Measurements from ENCODE around the gene CSAG1. TPM values are rescaled to one million over a fixed set of nuclear protein-coding genes. Genes with fewer than 3 reads are reported as not detected.
"Not testable (repeated sequence)": the region's sequence is repeated elsewhere in the genome, so short reads cannot be mapped to it uniquely, and the experiment has no call there.

CSAG1 gene
- total and polyA plus RNA-seq, 2 donors (not counting 1 experiment from before 2014, with no cell fraction given): not detected

DNA sequence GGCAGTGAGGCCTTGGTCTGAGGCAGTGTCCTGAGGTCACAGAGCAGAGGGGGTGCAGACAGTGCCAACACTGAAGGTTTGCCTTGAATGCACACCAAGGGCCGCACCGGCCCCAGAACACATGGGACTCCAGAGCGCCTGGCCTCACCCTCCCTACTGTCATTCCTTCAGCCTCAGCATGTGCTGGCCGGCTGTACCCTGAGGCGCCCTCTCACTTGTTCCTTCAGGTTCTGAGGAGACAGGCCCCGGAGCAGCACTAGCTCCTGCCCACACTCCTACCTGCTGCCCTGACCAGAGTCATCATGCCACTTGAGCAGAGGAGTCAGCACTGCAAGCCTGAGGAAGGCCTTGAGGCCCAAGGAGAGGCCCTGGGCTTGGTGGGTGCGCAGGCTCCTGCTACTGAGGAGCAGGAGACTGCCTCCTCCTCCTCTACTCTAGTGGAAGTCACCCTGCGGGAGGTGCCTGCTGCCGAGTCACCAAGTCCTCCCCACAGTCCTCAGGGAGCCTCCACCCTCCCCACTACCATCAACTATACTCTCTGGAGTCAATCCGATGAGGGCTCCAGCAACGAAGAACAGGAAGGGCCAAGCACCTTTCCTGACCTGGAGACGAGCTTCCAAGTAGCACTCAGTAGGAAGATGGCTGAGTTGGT, 2.5 kb upstream of the CSAG1 start:
- Histone ChIP-seq H3K4me2 (replicated peaks; ENCODE audit: low read depth, low read length, poor library complexity, severe bottlenecking) (no peak overlapping the region), H3K9ac (ENCODE audit: low read length) (no peak overlapping the region), H3K9me3 (ENCODE audit: control extremely low read depth in 1 of 3, control insufficient read depth in 2 of 3, insufficient read depth in 1 of 3, low read length in 2 of 3) (no peaks in the 10 kb centered on the region), H3K4me3 (ENCODE audit: control extremely low read depth in 1 of 5, extremely low read depth in 1 of 5, insufficient read depth in 1 of 5, low read depth in 2 of 5, low read length in 4 of 5) (no peak overlapping the region), H2AFZ (ENCODE audit: insufficient read depth, low read depth, low read length, poor library complexity, severe bottlenecking) (no peak overlapping the region), H3K36me3 (replicated peaks in 1 of 2; ENCODE audit: control extremely low read depth in 1 of 2, control insufficient read depth in 1 of 2, extremely low read depth in 1 of 2, insufficient read depth in 2 of 2, low read length in 1 of 2) (no peaks in the 10 kb centered on the region), H3K27me3 (replicated peaks in 1 of 4; ENCODE audit: control extremely low read depth in 1 of 4, control insufficient read depth in 3 of 4, insufficient read depth in 4 of 4, low read length in 3 of 4) (no peaks in the 10 kb centered on the region), H3K79me2 (ENCODE audit: control insufficient read depth, insufficient read depth, low read length) (no peaks in the 10 kb centered on the region), H3K4me1 (ENCODE audit: control insufficient read depth in 2 of 2, insufficient read depth in 2 of 2, low read length in 2 of 2) (no peaks in the 10 kb centered on the region), H4K20me1 (ENCODE audit: control insufficient read depth, insufficient read depth, low read length, poor library complexity, severe bottlenecking) (no peaks in the 10 kb centered on the region), H3K27ac (ENCODE audit: low read length in 2 of 2) (no peak overlapping the region)
- H3K9me3 Mint-ChIP-seq (ENCODE audit: insufficient read depth): no peaks in the 10 kb centered on the region
- 86% methylated on average over 4 of the region's 12 CpGs for WGBS (ENCODE audit: insufficient coverage)
- no peak overlapping the region for H3K27ac Mint-ChIP-seq
- ChIA-PET POLR2A (no interaction called here), CTCF (no interaction called here)
- intact Hi-C loops (cut with micrococcal nuclease): no loop called here
- H3K4me1 Mint-ChIP-seq: no peaks in the 10 kb centered on the region
- ATAC-seq (ENCODE audit: low read depth): no peak
- H3K4me3 Mint-ChIP-seq: no peak overlapping the region
- H3K27me3 Mint-ChIP-seq: no peaks in the 10 kb centered on the region
- TF ChIP-seq CTCF (IDR thresholded peaks at IDR 0.05) (no peak), EZH2 (IDR thresholded peaks at IDR 0.05; ENCODE audit: borderline replicate concordance, insufficient read depth, low read depth, low read length, poor library complexity, severe bottlenecking) (no peak)
- DNase-seq: no peak

DNA sequence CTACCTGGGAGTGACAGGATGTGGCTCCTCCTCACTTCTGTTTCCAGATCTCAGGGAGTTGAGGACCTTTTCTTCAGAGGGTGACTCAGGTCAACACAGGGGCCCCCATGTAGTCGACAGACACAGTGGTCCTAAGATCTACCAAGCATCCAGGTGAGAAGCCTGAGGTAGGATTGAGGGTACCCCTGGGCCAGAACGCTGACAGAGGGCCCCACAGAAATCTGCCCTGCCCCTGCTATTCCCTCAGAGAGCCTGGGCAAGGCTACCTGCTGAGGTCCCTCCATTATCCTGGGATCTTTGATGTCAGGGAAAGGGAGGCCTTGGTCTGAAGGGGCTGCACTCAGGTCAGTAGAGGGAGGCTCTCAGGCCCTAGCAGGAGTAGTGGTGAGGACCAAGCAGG, 1.6 kb upstream of the CSAG1 start:
- no peaks in the 10 kb centered on the region for H3K4me1 ChIP-seq (ENCODE audit: control insufficient read depth in 2 of 2, insufficient read depth in 2 of 2, low read length in 2 of 2)
- H3K27ac ChIP-seq (ENCODE audit: low read length in 2 of 2): no peak overlapping the region
- no peaks in the 10 kb centered on the region for H3K36me3 ChIP-seq (replicated peaks in 1 of 2; ENCODE audit: control extremely low read depth in 1 of 2, control insufficient read depth in 1 of 2, extremely low read depth in 1 of 2, insufficient read depth in 2 of 2, low read length in 1 of 2)
- Mint-ChIP-seq H3K27me3 (no peaks in the 10 kb centered on the region), H3K4me3 (no peak overlapping the region), H3K4me1 (no peaks in the 10 kb centered on the region), H3K27ac (no peak overlapping the region), H3K9me3 (ENCODE audit: insufficient read depth) (no peaks in the 10 kb centered on the region)
- no peaks in the 10 kb centered on the region for H3K79me2 ChIP-seq (ENCODE audit: control insufficient read depth, insufficient read depth, low read length)
- no peak overlapping the region for H3K9ac ChIP-seq (ENCODE audit: low read length)
- WGBS (ENCODE audit: insufficient coverage): no CpG with 5 or more reads among the region's 2 CpGs
- H3K4me3 ChIP-seq (ENCODE audit: control extremely low read depth in 1 of 5, extremely low read depth in 1 of 5, insufficient read depth in 1 of 5, low read depth in 2 of 5, low read length in 4 of 5): no peak overlapping the region
- no peak overlapping the region for H2AFZ ChIP-seq (ENCODE audit: insufficient read depth, low read depth, low read length, poor library complexity, severe bottlenecking)
- ChIA-PET CTCF (no interaction called here), POLR2A (no interaction called here)
- no peak overlapping the region for H3K4me2 ChIP-seq (replicated peaks; ENCODE audit: low read depth, low read length, poor library complexity, severe bottlenecking)
- H3K27me3 ChIP-seq (replicated peaks in 1 of 4; ENCODE audit: control extremely low read depth in 1 of 4, control insufficient read depth in 3 of 4, insufficient read depth in 4 of 4, low read length in 3 of 4): no peaks in the 10 kb centered on the region
- intact Hi-C loops (cut with micrococcal nuclease): no loop called here
- TF ChIP-seq EZH2 (IDR thresholded peaks at IDR 0.05; ENCODE audit: borderline replicate concordance, insufficient read depth, low read depth, low read length, poor library complexity, severe bottlenecking) (no peak), CTCF (IDR thresholded peaks at IDR 0.05) (no peak)
- no peak for ATAC-seq (ENCODE audit: low read depth)
- H3K9me3 ChIP-seq (ENCODE audit: control extremely low read depth in 1 of 3, control insufficient read depth in 2 of 3, insufficient read depth in 1 of 3, low read length in 2 of 3): no peaks in the 10 kb centered on the region
- no peak for DNase-seq
- H4K20me1 ChIP-seq (ENCODE audit: control insufficient read depth, insufficient read depth, low read length, poor library complexity, severe bottlenecking): no peaks in the 10 kb centered on the region

- H3K9ac ChIP-seq (ENCODE audit: low read length); H3K4me3 ChIP-seq (ENCODE audit: control extremely low read depth in 1 of 5, extremely low read depth in 1 of 5, insufficient read depth in 1 of 5, low read depth in 2 of 5, low read length in 4 of 5); H3K27me3 ChIP-seq (replicated peaks in 1 of 4; ENCODE audit: control extremely low read depth in 1 of 4, control insufficient read depth in 3 of 4, insufficient read depth in 4 of 4, low read length in 3 of 4); H3K36me3 ChIP-seq (replicated peaks in 1 of 2; ENCODE audit: control extremely low read depth in 1 of 2, control insufficient read depth in 1 of 2, extremely low read depth in 1 of 2, insufficient read depth in 2 of 2, low read length in 1 of 2); H4K20me1 ChIP-seq (ENCODE audit: control insufficient read depth, insufficient read depth, low read length, poor library complexity, severe bottlenecking); H3K9me3 Mint-ChIP-seq (ENCODE audit: insufficient read depth); H3K79me2 ChIP-seq (ENCODE audit: control insufficient read depth, insufficient read depth, low read length); H3K4me3 Mint-ChIP-seq; H3K4me1 Mint-ChIP-seq; POLR2A ChIA-PET; CTCF ChIA-PET; H3K9me3 ChIP-seq (ENCODE audit: control extremely low read depth in 1 of 3, control insufficient read depth in 2 of 3, insufficient read depth in 1 of 3, low read length in 2 of 3); DNase-seq; H3K4me1 ChIP-seq (ENCODE audit: control insufficient read depth in 2 of 2, insufficient read depth in 2 of 2, low read length in 2 of 2); intact Hi-C loops (cut with micrococcal nuclease); H3K4me2 ChIP-seq (replicated peaks; ENCODE audit: low read depth, low read length, poor library complexity, severe bottlenecking); H3K27ac ChIP-seq (ENCODE audit: low read length in 2 of 2); ATAC-seq (ENCODE audit: low read depth); H2AFZ ChIP-seq (ENCODE audit: insufficient read depth, low read depth, low read length, poor library complexity, severe bottlenecking); H3K27ac Mint-ChIP-seq; H3K27me3 Mint-ChIP-seq: not testable (repeated sequence)
- WGBS (ENCODE audit: insufficient coverage): 100% methylated on average over 2 of the region's 22 CpGs
Measured at GRCh38 chrX:152734143-152734858, 780 bp upstream of the CSAG1 start.
